H9 (cell line): ENCODE measurements around the gene RFFL. TPM values are rescaled to one million over a fixed set of nuclear protein-coding genes. Genes with fewer than 3 reads are reported as not detected.

Source experiments
- DNase-seq: peaks from one replicate; pipeline ENCODE4 v3.0.0-alpha.2; 2017
- H2AFZ ChIP-seq: one replicate; pipeline ENCODE4 v1.6.1; 2013; ENCODE audit warnings: mild to moderate bottlenecking, low read length, control low read depth, moderate library complexity
- H2AK5ac ChIP-seq: 2 replicates; pipeline ENCODE4 v1.6.1; 2013; ENCODE audit warnings: low read length, control low read depth, mixed read lengths; ENCODE audit not compliant: insufficient read length
- H2BK120ac ChIP-seq: one replicate; pipeline ENCODE4 v1.6.1; 2013; ENCODE audit warnings: low read depth, mild to moderate bottlenecking, low read length, control low read depth, inconsistent platforms; ENCODE audit not compliant: poor library complexity, severe bottlenecking
- H2BK12ac ChIP-seq: 2 replicates; pipeline ENCODE4 v1.6.1; 2013; ENCODE audit warnings: low read length, control low read depth, mixed read lengths, low read depth; ENCODE audit not compliant: insufficient read length
- H2BK15ac ChIP-seq: 2 replicates; pipeline ENCODE4 v1.6.1; 2013; ENCODE audit warnings: low read depth, low read length, control low read depth
- H2BK20ac ChIP-seq: one replicate; pipeline ENCODE4 v1.6.1; 2013; ENCODE audit warnings: low read depth, mild to moderate bottlenecking, low read length, control low read depth, inconsistent platforms; ENCODE audit not compliant: poor library complexity, severe bottlenecking
- H2BK5ac ChIP-seq: 2 replicates; pipeline ENCODE4 v1.6.1; 2013; ENCODE audit warnings: low read length, control low read depth, mixed read lengths; ENCODE audit not compliant: insufficient read length
- H3K14ac ChIP-seq: 2 replicates; pipeline ENCODE4 v1.6.1; 2013; ENCODE audit warnings: low read length, control low read depth; ENCODE audit not compliant: insufficient read depth
- H3K18ac ChIP-seq: 2 replicates; pipeline ENCODE4 v1.6.1; 2013; ENCODE audit warnings: low read depth, mild to moderate bottlenecking, mixed read lengths, low read length, control low read depth; ENCODE audit not compliant: insufficient read length
- H3K23ac ChIP-seq: 2 replicates; pipeline ENCODE4 v1.6.1; 2013; ENCODE audit warnings: low read length, control low read depth, mixed read lengths, low read depth; ENCODE audit not compliant: insufficient read length
- H3K23me2 ChIP-seq: 2 replicates; pipeline ENCODE4 v1.6.1; 2013; ENCODE audit warnings: low read depth, mild to moderate bottlenecking, mixed read lengths, low read length, control low read depth; ENCODE audit not compliant: insufficient read length, poor library complexity, severe bottlenecking
- H3K27ac ChIP-seq: 2 replicates; pipeline ENCODE4 v1.5.1; 2013; ENCODE audit warnings: low read length, control low read depth, mixed read lengths, low read depth; ENCODE audit not compliant: insufficient read length
- H3K27me3 ChIP-seq: 2 replicates; pipeline ENCODE4 v1.6.1; 2013; ENCODE audit warnings: low read length, control low read depth, inconsistent platforms; ENCODE audit not compliant: insufficient read depth
- H3K4ac ChIP-seq: 2 replicates; pipeline ENCODE4 v1.6.1; 2013; ENCODE audit warnings: low read depth, mild to moderate bottlenecking, control low read depth, inconsistent platforms, low read length, moderate library complexity
- H3K4me1 ChIP-seq: 2 replicates; pipeline ENCODE4 v1.6.1; 2013; ENCODE audit warnings: low read length, control low read depth, inconsistent platforms; ENCODE audit not compliant: insufficient read depth
- H3K4me2 ChIP-seq: 2 replicates; pipeline ENCODE4 v1.6.1; 2013; ENCODE audit warnings: low read length, control low read depth, mixed read lengths; ENCODE audit not compliant: insufficient read length, insufficient read depth
- H3K56ac ChIP-seq: 2 replicates; pipeline ENCODE4 v1.6.1; 2013; ENCODE audit warnings: low read depth, mild to moderate bottlenecking, mixed read lengths, low read length, control low read depth; ENCODE audit not compliant: insufficient read length
- H3K79me1 ChIP-seq: 2 replicates; pipeline ENCODE4 v1.6.1; 2013; ENCODE audit warnings: low read depth, mild to moderate bottlenecking, moderate library complexity, low read length, control low read depth, inconsistent platforms; ENCODE audit not compliant: insufficient read depth, poor library complexity, severe bottlenecking
- H3K79me2 ChIP-seq: 2 replicates; pipeline ENCODE4 v1.6.1; 2013; ENCODE audit warnings: low read length, control low read depth, inconsistent platforms; ENCODE audit not compliant: insufficient read depth
- H3K9ac ChIP-seq: 2 replicates; pipeline ENCODE4 v1.6.1; 2013; ENCODE audit warnings: low read length, control low read depth, mixed read lengths; ENCODE audit not compliant: insufficient read length; ENCODE audit errors: extremely low read depth
- H3K9me3 ChIP-seq: one replicate; pipeline ENCODE4 v1.6.1; 2013; ENCODE audit warnings: low read depth, low read length, inconsistent platforms; ENCODE audit not compliant: control insufficient read depth
- H3T11ph ChIP-seq: one replicate; pipeline ENCODE4 v1.6.1; 2013; ENCODE audit warnings: mild to moderate bottlenecking, low read length, control low read depth, inconsistent platforms
- H4K20me1 ChIP-seq: one replicate; pipeline ENCODE4 v1.6.1; 2013; ENCODE audit not compliant: control insufficient read depth, insufficient read length, insufficient read depth
- H4K5ac ChIP-seq: 2 replicates; pipeline ENCODE4 v1.6.1; 2013; ENCODE audit warnings: low read depth, mild to moderate bottlenecking, mixed read lengths, low read length, control low read depth; ENCODE audit not compliant: insufficient read length
- H4K8ac ChIP-seq: replicated peaks from 2 replicates; pipeline ENCODE4 v1.6.1; 2013; ENCODE audit warnings: low read length, control low read depth, mixed read lengths, low read depth; ENCODE audit not compliant: insufficient read length
- H4K91ac ChIP-seq: 2 replicates; pipeline ENCODE4 v1.6.1; 2013; ENCODE audit warnings: low read depth, mild to moderate bottlenecking, moderate library complexity, mixed read lengths, low read length, control low read depth; ENCODE audit not compliant: insufficient read length
- H3K27ac Mint-ChIP-seq, 3 experiments: 2 replicates in 2 of 3; 3 replicates in 1 of 3; pipeline ENCODE4 v1.8.0; 2020 to 2021; ENCODE audit warnings: mixed read lengths in 3 of 3, mild to moderate bottlenecking in 1 of 3, moderate library complexity in 1 of 3
- H3K27me3 Mint-ChIP-seq: 2 replicates; pipeline ENCODE4 v1.8.0; 2021; ENCODE audit warnings: low read depth, mild to moderate bottlenecking, moderate library complexity, mixed read lengths
- H3K36me3 Mint-ChIP-seq, 3 experiments: 2 replicates in 2 of 3; 3 replicates in 1 of 3; pipeline ENCODE4 v1.8.0; 2020 to 2021; ENCODE audit warnings: low read depth in 3 of 3, mixed read lengths in 3 of 3; ENCODE audit not compliant: insufficient read depth in 1 of 3
- H3K4me1 Mint-ChIP-seq, 2 experiments: 2 replicates each; pipeline ENCODE4 v1.8.0; 2020; ENCODE audit warnings: mixed read lengths in 2 of 2
- H3K4me3 Mint-ChIP-seq, 2 experiments: 2 replicates in 1 of 2; 3 replicates in 1 of 2; pipeline ENCODE4 v1.8.0; 2020 to 2021; ENCODE audit warnings: mild to moderate bottlenecking in 2 of 2, mixed read lengths in 2 of 2, moderate library complexity in 1 of 2
- H3K9me3 Mint-ChIP-seq, 2 experiments: 2 replicates in 1 of 2; 3 replicates in 1 of 2; pipeline ENCODE4 v1.8.0; 2020; ENCODE audit warnings: mild to moderate bottlenecking in 2 of 2, mixed read lengths in 2 of 2, moderate library complexity in 1 of 2
- CTCF ChIP-seq: fragments of 200-600 bp; sonication (generic); conservative IDR thresholded peaks from 3 replicates; pipeline ENCODE4 v1.8.0; 2021; ENCODE audit warnings: antibody characterized with exemption, mild to moderate bottlenecking
- WGBS: extraction: QIAGEN DNeasy Blood & Tissue Kit; methylation state at CpG from one replicate; pipeline ENCODE4 v1.1.7; 2013; ENCODE audit warnings: missing lambda C conversion rate, low lambda C conversion rate, mixed read lengths; ENCODE audit not compliant: insufficient read length; ENCODE audit errors: extremely low coverage; 5-methylcytosine and 5-hydroxymethylcytosine counted together
- total RNA-seq: library from RNA; stranded (reverse); gene quantifications from 2 replicates; pipeline ENCODE4 v1.2.1, GENCODE V29; 2021

RFFL gene
- total RNA-seq, 1 experiment from 2014 or later = 21.1 TPM

- H3K27me3 Mint-ChIP-seq = no peaks in the 10 kb centered on the region
- WGBS = no CpG with 5 or more reads among the region's 3 CpGs
Observed at GRCh38 chr17:35038453-35038852, 25.1 kb downstream of the RFFL start.

More at GRCh38 chr17:35038453-35038852, 25.1 kb downstream of the RFFL start:
- H2AFZ ChIP-seq = no peak overlapping the region
- no peaks in the 10 kb centered on the region for H3K27me3 ChIP-seq
- no peak overlapping the region for H2BK15ac ChIP-seq
- no peak overlapping the region for H4K8ac ChIP-seq
- TF ChIP-seq CTCF = no peak
- H4K20me1 ChIP-seq = no peaks in the 10 kb centered on the region
- H2BK120ac ChIP-seq = no peak overlapping the region
- no peaks in the 10 kb centered on the region for H3K4me1 Mint-ChIP-seq
- no peak overlapping the region for H2BK12ac ChIP-seq
- no peak overlapping the region for H3K23ac ChIP-seq
- H2BK20ac ChIP-seq = no peak overlapping the region
- H3K9ac ChIP-seq = no peak overlapping the region
- peak overlapping the region in 1 of 3 experiments; percentile 23; a peak in 1 of 7 replicates for H3K27ac Mint-ChIP-seq
- no peaks in the 10 kb centered on the region for H3K23me2 ChIP-seq
- no peak overlapping the region for H2AK5ac ChIP-seq
- no peaks in the 10 kb centered on the region for H3K9me3 Mint-ChIP-seq
- no peak overlapping the region for H4K91ac ChIP-seq
- no peak overlapping the region for H3K18ac ChIP-seq
- no peaks in the 10 kb centered on the region for H3K9me3 ChIP-seq
- DNase-seq = no peak
- H3T11ph ChIP-seq = no peak overlapping the region
- H3K4me2 ChIP-seq = no peak overlapping the region
- no peaks in the 10 kb centered on the region for H3K79me1 ChIP-seq
- no peaks in the 10 kb centered on the region for H3K4me1 ChIP-seq
- H3K56ac ChIP-seq = no peak overlapping the region
- no peaks in the 10 kb centered on the region; a peak in 1 of 7 replicates for H3K36me3 Mint-ChIP-seq
- no peak overlapping the region for H4K5ac ChIP-seq
- no peak overlapping the region for H3K4me3 Mint-ChIP-seq
- H3K14ac ChIP-seq = no peak overlapping the region
- no peak overlapping the region for H3K4ac ChIP-seq
- H3K27ac ChIP-seq = no peak overlapping the region
- no peaks in the 10 kb centered on the region for H3K79me2 ChIP-seq
- no peak overlapping the region for H2BK5ac ChIP-seq
